ENCODE measurements around the gene SATB2. TPM values are rescaled to one million over a fixed set of nuclear protein-coding genes. Genes with fewer than 3 reads are reported as not detected.
A peak's percentile ranks its signal among the peaks of the same experiment; 100 is the strongest.

The SATB2 gene
- total RNA-seq, 1 experiment from 2014 or later: 3.0 TPM

DNA sequence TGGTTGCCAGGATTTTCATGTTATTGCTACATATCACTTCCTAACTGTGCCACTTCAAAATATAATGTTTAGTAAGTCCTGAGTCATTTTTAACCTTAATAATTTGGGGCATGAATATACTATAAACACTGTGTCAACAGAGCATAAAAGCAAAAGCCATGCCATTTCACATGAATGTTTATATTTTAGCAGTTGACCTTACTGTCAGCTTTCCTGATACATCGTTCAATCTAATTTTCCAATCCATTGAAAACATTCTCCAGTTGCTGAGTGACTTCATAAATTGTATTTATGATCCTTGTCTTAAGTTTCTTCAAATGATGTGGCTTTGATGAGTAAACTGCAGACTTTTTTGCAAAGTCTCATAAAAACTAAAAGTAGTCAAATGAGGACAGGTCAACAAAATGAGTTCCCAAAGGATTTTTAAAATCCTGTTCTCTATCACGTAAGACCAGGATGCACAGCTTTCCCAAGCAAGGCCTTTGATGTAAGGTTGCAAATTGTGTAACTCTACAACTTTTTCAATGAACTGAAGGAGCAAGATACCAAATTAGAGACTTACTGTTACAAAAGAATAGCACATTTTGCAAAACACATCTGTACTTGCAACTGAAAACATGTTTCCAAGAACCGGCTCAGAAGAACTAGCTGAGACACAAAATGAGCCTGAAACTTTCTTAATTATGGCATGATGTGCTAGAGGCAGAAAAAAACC, 117.7 kb downstream of the SATB2 start:
- no TSS peak for BruUV-seq (replicated peaks)
- intact Hi-C loops (cut with micrococcal nuclease): loop anchor here (1.0 kb wide), 2 partner anchors 26 to 36 kb away; no protein-coding TSS in a partner anchor
- no peak overlapping the region for H3K4me3 ChIP-seq (ENCODE audit: low read length)
- H3K79me2 ChIP-seq (ENCODE audit: low read length): no peaks in the 10 kb centered on the region
- H3K9me3 ChIP-seq (ENCODE audit: low read length): no peaks in the 10 kb centered on the region
- H3K9ac ChIP-seq (ENCODE audit: low read length): peak overlapping the region; percentile 10; the same call in 1 of the 2 replicates
- H3F3A ChIP-seq (ENCODE audit: low read length, unreplicated experiment): no peaks in the 10 kb centered on the region
- no peak overlapping the region for H2AFZ ChIP-seq (ENCODE audit: low read length)
- H3K27ac ChIP-seq (ENCODE audit: low read length): peak overlapping the region; percentile 66
- H3K4me1 ChIP-seq (ENCODE audit: insufficient read depth, low read length): peaks cover 17% of the 10 kb centered on the region
- H4K20me1 ChIP-seq (ENCODE audit: low read length): no peaks in the 10 kb centered on the region
- POLR2A ChIA-PET (ENCODE audit: unreplicated experiment): no interaction called here
- peak; percentile 72 for DNase-seq
- H3K36me3 ChIP-seq (ENCODE audit: low read depth, low read length): no peaks in the 10 kb centered on the region
- no peak for TF ChIP-seq EZH2 (IDR thresholded peaks at IDR 0.05; ENCODE audit: low read length, unreplicated experiment)
- no peak for TF ChIP-seq CTCF (conservative IDR thresholded peaks at IDR 0.05; ENCODE audit: low read depth, low read length)
- no peak for TF ChIP-seq EZH2phosphoT487 (IDR thresholded peaks at IDR 0.05; ENCODE audit: borderline replicate concordance, low read length)
- no peaks in the 10 kb centered on the region for H3K9me2 ChIP-seq (replicated peaks; ENCODE audit: low read length)
- no peaks in the 10 kb centered on the region for H3K27me3 ChIP-seq (ENCODE audit: low read length)
- CTCF ChIA-PET: no interaction called here
- H3K4me2 ChIP-seq (ENCODE audit: low read length): peak overlapping the region; percentile 9; the same call in 1 of the 2 replicates
- peak; percentile 93 for ATAC-seq

DNA sequence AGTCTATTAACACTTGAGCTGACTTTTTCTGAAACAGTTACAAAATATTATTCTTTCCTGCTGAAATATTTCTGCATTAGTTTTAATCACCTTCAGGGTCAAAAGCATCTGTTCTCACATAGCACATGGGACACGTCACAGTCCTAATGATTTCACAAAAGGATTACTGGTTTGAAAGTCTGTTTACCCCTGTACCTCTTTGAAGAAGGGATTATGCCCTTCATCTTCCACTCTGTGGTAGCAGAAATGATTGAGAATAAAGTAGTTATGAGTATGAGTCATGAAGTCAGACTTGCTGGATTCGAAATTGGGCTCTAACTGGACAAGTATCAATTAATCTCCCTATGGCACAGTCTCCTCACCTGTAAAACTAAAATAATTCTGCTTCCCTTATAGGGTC, 121.2 kb downstream of the SATB2 start:
- no peak for ATAC-seq
- BruUV-seq (replicated peaks): no TSS peak
- no peaks in the 10 kb centered on the region for H3F3A ChIP-seq (ENCODE audit: low read length, unreplicated experiment)
- no peaks in the 10 kb centered on the region for H3K27me3 ChIP-seq (ENCODE audit: low read length)
- no peaks in the 10 kb centered on the region for H4K20me1 ChIP-seq (ENCODE audit: low read length)
- no peak overlapping the region for H3K9ac ChIP-seq (ENCODE audit: low read length)
- no peaks in the 10 kb centered on the region for H3K9me2 ChIP-seq (replicated peaks; ENCODE audit: low read length)
- no peak overlapping the region for H3K4me2 ChIP-seq (ENCODE audit: low read length)
- H3K4me1 ChIP-seq (ENCODE audit: insufficient read depth, low read length): peaks cover 17% of the 10 kb centered on the region
- CTCF ChIA-PET: no interaction called here
- H3K9me3 ChIP-seq (ENCODE audit: low read length): no peaks in the 10 kb centered on the region
- POLR2A ChIA-PET (ENCODE audit: unreplicated experiment): no interaction called here
- no peaks in the 10 kb centered on the region for H3K36me3 ChIP-seq (ENCODE audit: low read depth, low read length)
- no peak for DNase-seq
- no peaks in the 10 kb centered on the region for H3K79me2 ChIP-seq (ENCODE audit: low read length)
- no peak overlapping the region for H3K4me3 ChIP-seq (ENCODE audit: low read length)
- intact Hi-C loops (cut with micrococcal nuclease): no loop called here
- H3K27ac ChIP-seq (ENCODE audit: low read length): no peak overlapping the region
- TF ChIP-seq EZH2phosphoT487 (IDR thresholded peaks at IDR 0.05; ENCODE audit: borderline replicate concordance, low read length) (no peak), CTCF (conservative IDR thresholded peaks at IDR 0.05; ENCODE audit: low read depth, low read length) (no peak), EZH2 (IDR thresholded peaks at IDR 0.05; ENCODE audit: low read length, unreplicated experiment) (no peak)
- H2AFZ ChIP-seq (ENCODE audit: low read length): no peak overlapping the region

DNA sequence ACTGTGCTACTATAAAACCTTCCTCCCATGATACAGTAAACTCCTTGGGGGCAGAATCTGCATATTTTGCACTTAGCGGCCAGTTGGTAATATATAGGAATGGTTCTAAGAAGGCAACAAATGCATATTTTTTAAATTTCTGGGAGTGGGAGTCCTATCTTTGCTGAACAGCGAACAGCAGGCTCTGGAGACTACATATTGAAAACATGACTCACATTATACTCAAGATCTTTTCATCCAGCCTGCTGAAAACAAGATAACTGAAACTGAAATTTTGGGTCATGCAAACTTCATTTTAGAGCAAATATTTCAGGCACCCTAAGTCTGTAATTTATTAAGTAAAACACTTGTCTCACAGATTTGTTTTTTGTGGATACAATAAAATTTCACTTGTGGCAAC, 122.2 kb downstream of the SATB2 start:
- ATAC-seq (no peak), DNase-seq (no peak)
- Histone ChIP-seq H2AFZ (ENCODE audit: low read length) (no peak overlapping the region), H3K4me3 (ENCODE audit: low read length) (no peak overlapping the region), H3F3A (ENCODE audit: low read length, unreplicated experiment) (no peaks in the 10 kb centered on the region), H3K27ac (ENCODE audit: low read length) (no peak overlapping the region), H3K36me3 (ENCODE audit: low read depth, low read length) (no peaks in the 10 kb centered on the region), H3K9me2 (replicated peaks; ENCODE audit: low read length) (no peaks in the 10 kb centered on the region), H3K27me3 (ENCODE audit: low read length) (no peaks in the 10 kb centered on the region), H3K4me1 (ENCODE audit: insufficient read depth, low read length) (peaks cover 14% of the 10 kb centered on the region), H4K20me1 (ENCODE audit: low read length) (no peaks in the 10 kb centered on the region), H3K79me2 (ENCODE audit: low read length) (no peaks in the 10 kb centered on the region), H3K9me3 (ENCODE audit: low read length) (no peaks in the 10 kb centered on the region), H3K4me2 (ENCODE audit: low read length) (no peak overlapping the region), H3K9ac (ENCODE audit: low read length) (no peak overlapping the region)
- BruUV-seq (replicated peaks): no TSS peak
- POLR2A ChIA-PET (ENCODE audit: unreplicated experiment): no interaction called here
- intact Hi-C loops (cut with micrococcal nuclease): no loop called here
- TF ChIP-seq CTCF (conservative IDR thresholded peaks at IDR 0.05; ENCODE audit: low read depth, low read length) (no peak), EZH2 (IDR thresholded peaks at IDR 0.05; ENCODE audit: low read length, unreplicated experiment) (no peak)
- CTCF ChIA-PET: no interaction called here
